DOHH2 (cell line): ENCODE results near the gene CYBRD1.

Experiments
- H3F3A ChIP-seq: fragments of 200-600 bp; sonication (generic), shearing (Covaris generic); 2 replicates; pipeline ENCODE4 v1.6.0; 2016; ENCODE audit warnings: antibody characterized with exemption, mild to moderate bottlenecking; ENCODE audit not compliant: control insufficient read depth, insufficient read depth
- H3K27ac ChIP-seq: fragments of 200-600 bp; sonication (generic); 2 replicates; pipeline ENCODE4 v1.5.1; 2014; ENCODE audit warnings: low read depth, mild to moderate bottlenecking, low read length, moderate library complexity
- H3K27me3 ChIP-seq: fragments of 200-600 bp; sonication (generic); 2 replicates; pipeline ENCODE4 v1.6.1; 2014; ENCODE audit warnings: mild to moderate bottlenecking, low read length, mixed read lengths; ENCODE audit not compliant: control insufficient read depth
- H3K36me3 ChIP-seq: fragments of 200-600 bp; sonication (generic); 2 replicates; pipeline ENCODE4 v1.6.1; 2014; ENCODE audit warnings: mild to moderate bottlenecking, low read length, moderate library complexity, mixed read lengths; ENCODE audit not compliant: control insufficient read depth
- H3K4me1 ChIP-seq: fragments of 200-600 bp; sonication (generic); 2 replicates; pipeline ENCODE4 v1.6.1; 2014; ENCODE audit warnings: mild to moderate bottlenecking, low read length, mixed read lengths; ENCODE audit not compliant: control insufficient read depth
- H3K4me2 ChIP-seq: fragments of 200-600 bp; sonication (generic); 2 replicates; pipeline ENCODE4 v1.6.0; 2014; ENCODE audit warnings: mild to moderate bottlenecking, low read length, moderate library complexity
- H3K4me3 ChIP-seq: fragments of 200-600 bp; sonication (generic); 2 replicates; pipeline ENCODE4 v1.5.1; 2014; ENCODE audit warnings: mild to moderate bottlenecking, low read length, mixed read lengths
- H3K79me2 ChIP-seq: fragments of 200-600 bp; sonication (generic); 2 replicates; pipeline ENCODE4 v1.6.1; 2014; ENCODE audit warnings: mild to moderate bottlenecking, low read length, mixed read lengths; ENCODE audit not compliant: control insufficient read depth
- H3K9me2 ChIP-seq: fragments of 200-600 bp; sonication (generic); replicated peaks from 2 replicates; pipeline ENCODE4 v1.6.1; 2014; ENCODE audit warnings: mild to moderate bottlenecking, low read length, mixed read lengths; ENCODE audit not compliant: control insufficient read depth
- H3K9me3 ChIP-seq: fragments of 200-600 bp; sonication (generic); 2 replicates; pipeline ENCODE4 v1.6.1; 2014; ENCODE audit warnings: antibody characterized with exemption, low read length, mixed read lengths; ENCODE audit not compliant: control insufficient read depth, insufficient read depth
- H4K20me1 ChIP-seq: fragments of 200-600 bp; sonication (generic); 2 replicates; pipeline ENCODE4 v1.6.0; 2014; ENCODE audit warnings: low read depth, mild to moderate bottlenecking, antibody characterized with exemption, low read length, moderate library complexity; ENCODE audit not compliant: control insufficient read depth, insufficient read depth
- EZH2phosphoT487 ChIP-seq: fragments of 200-600 bp; sonication (generic); IDR thresholded peaks from 2 replicates; pipeline ENCODE4 v1.6.1; 2017; ENCODE audit warnings: borderline replicate concordance, mild to moderate bottlenecking, antibody characterized with exemption, low read length, moderate library complexity, mixed read lengths
- TF ChIP-seq, protein P1 (sequence below): fragments of 200-600 bp; sonication (generic); IDR thresholded peaks from one replicate; pipeline ENCODE4 v1.5.1; 2014; ENCODE audit warnings: antibody characterized with exemption, mild to moderate bottlenecking, low read depth, low read length; ENCODE audit not compliant: poor library complexity, severe bottlenecking

CYBRD1 gene

GRCh38 chr2:171479154-171479814 lies 43.0 kb upstream of the CYBRD1 start:
- no peak for TF ChIP-seq EZH2phosphoT487
- TF ChIP-seq, protein P1, sequence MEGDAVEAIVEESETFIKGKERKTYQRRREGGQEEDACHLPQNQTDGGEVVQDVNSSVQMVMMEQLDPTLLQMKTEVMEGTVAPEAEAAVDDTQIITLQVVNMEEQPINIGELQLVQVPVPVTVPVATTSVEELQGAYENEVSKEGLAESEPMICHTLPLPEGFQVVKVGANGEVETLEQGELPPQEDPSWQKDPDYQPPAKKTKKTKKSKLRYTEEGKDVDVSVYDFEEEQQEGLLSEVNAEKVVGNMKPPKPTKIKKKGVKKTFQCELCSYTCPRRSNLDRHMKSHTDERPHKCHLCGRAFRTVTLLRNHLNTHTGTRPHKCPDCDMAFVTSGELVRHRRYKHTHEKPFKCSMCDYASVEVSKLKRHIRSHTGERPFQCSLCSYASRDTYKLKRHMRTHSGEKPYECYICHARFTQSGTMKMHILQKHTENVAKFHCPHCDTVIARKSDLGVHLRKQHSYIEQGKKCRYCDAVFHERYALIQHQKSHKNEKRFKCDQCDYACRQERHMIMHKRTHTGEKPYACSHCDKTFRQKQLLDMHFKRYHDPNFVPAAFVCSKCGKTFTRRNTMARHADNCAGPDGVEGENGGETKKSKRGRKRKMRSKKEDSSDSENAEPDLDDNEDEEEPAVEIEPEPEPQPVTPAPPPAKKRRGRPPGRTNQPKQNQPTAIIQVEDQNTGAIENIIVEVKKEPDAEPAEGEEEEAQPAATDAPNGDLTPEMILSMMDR, result no peak

GRCh38 chr2:171480908-171481307 lies 41.4 kb upstream of the CYBRD1 start:
- H3K36me3 ChIP-seq, result peaks cover 52% of the 10 kb centered on the region
- no peaks in the 10 kb centered on the region for H3K27me3 ChIP-seq
- H3K4me2 ChIP-seq, result no peak overlapping the region
- no peaks in the 10 kb centered on the region for H3K9me2 ChIP-seq
- H3K4me1 ChIP-seq, result no peaks in the 10 kb centered on the region
- H3F3A ChIP-seq, result peaks cover 3% of the 10 kb centered on the region; the same call in 1 of the 2 replicates
- H4K20me1 ChIP-seq, result no peaks in the 10 kb centered on the region
- H3K4me3 ChIP-seq, result no peak overlapping the region
- no peak for TF ChIP-seq EZH2phosphoT487
- TF ChIP-seq, protein P1, result no peak
- no peaks in the 10 kb centered on the region for H3K9me3 ChIP-seq
- no peaks in the 10 kb centered on the region for H3K79me2 ChIP-seq
- H3K27ac ChIP-seq, result no peak overlapping the region

More at GRCh38 chr2:171479154-171479814, 43.0 kb upstream of the CYBRD1 start:
- H3K9me2 ChIP-seq, result no peaks in the 10 kb centered on the region
- H3K4me2 ChIP-seq, result no peak overlapping the region
- H3K27ac ChIP-seq, result no peak overlapping the region
- no peak overlapping the region for H3K4me3 ChIP-seq
- H3K4me1 ChIP-seq, result no peaks in the 10 kb centered on the region
- no peaks in the 10 kb centered on the region for H3K9me3 ChIP-seq
- peaks cover 60% of the 10 kb centered on the region for H3K36me3 ChIP-seq
- no peaks in the 10 kb centered on the region for H3K27me3 ChIP-seq
- H4K20me1 ChIP-seq, result no peaks in the 10 kb centered on the region
- no peaks in the 10 kb centered on the region; the same call in 1 of the 2 replicates for H3F3A ChIP-seq
- no peaks in the 10 kb centered on the region for H3K79me2 ChIP-seq

- no peak for TF ChIP-seq EZH2phosphoT487
- TF ChIP-seq, protein P1, result no peak
- no peak overlapping the region for H3K4me2 ChIP-seq
- H3K79me2 ChIP-seq, result no peaks in the 10 kb centered on the region
- peaks cover 3% of the 10 kb centered on the region; the same call in 1 of the 2 replicates for H3F3A ChIP-seq
- H4K20me1 ChIP-seq, result no peaks in the 10 kb centered on the region
- H3K27me3 ChIP-seq, result no peaks in the 10 kb centered on the region
- H3K4me3 ChIP-seq, result no peak overlapping the region
- H3K9me3 ChIP-seq, result no peaks in the 10 kb centered on the region
- H3K9me2 ChIP-seq, result no peaks in the 10 kb centered on the region
- peaks cover 48% of the 10 kb centered on the region for H3K36me3 ChIP-seq
- no peaks in the 10 kb centered on the region for H3K4me1 ChIP-seq
- H3K27ac ChIP-seq, result no peak overlapping the region
These were observed 40.0 kb upstream of the CYBRD1 start for GRCh38 chr2:171482308-171482707.
